ENCODE measurements around the gene NOTCH2NLA.
"Not testable (repeated sequence)": the region's sequence is repeated elsewhere in the genome, so short reads cannot be mapped to it uniquely, and the experiment has no call there.

Gene NOTCH2NLA

DNA sequence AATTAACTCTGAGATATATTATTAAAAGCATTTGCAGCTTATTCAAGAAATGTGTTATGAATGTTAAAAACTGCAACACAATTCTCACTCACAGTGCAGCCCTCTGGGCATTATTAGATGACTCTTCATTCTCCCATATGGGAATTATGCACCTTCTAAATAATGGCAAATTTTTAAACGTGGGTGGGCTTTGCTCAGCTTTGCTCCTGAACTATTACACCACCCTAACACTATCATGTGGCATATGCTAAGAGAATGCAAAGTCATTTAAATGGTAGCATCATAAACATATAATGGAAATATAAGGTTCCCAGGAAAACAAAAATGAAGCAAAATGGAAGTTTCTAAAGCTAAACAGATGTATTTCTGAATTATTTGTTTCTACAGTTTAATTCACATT is 61.5 kb downstream of the NOTCH2NLA start:
- not testable (repeated sequence) for DNase-seq

DNA sequence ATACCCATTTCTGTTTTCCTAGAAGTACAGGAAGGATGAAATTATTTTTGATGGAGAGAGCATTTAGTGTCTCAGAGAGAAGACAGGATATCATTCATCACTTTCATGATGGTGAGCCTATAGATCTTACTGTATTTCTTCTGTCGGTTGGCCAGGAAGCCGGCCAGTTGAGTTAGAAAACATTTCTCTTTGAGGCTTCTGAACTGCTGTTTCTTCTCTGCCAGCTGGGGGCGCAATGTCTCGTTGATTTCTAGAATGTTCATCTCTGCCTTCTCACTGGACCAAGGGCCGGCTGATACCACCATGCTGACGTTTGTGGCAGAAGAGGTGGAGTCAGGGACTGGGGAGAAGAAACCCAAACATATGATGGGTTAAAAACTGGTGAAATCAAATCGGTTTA is 84.4 kb downstream of the NOTCH2NLA start, which contains the start of gene NBPF10:
TSS of gene NBPF10 (minus strand) at position 340 of the 400 bp plus-strand sequence. CDS start at position 305, 35 bp downstream.
- not testable (repeated sequence) for DNase-seq
